Ramos (cell line): Measurements from ENCODE around the gene RAB44.

Experiments used
- in situ Hi-C: fragments of 300-500 bp; cut with MboI; formaldehyde crosslinking; loops from one replicate; pipeline ENCODE4 v1.14.3; 2022; ENCODE audit warnings: low sequenced_read_pairs; ENCODE audit not compliant: unreplicated experiment

Gene RAB44

GRCh38 chr6:36760685-36761435 lies 63.2 kb downstream of the RAB44 start:
- in situ Hi-C loops, result loop anchor here (10.0 kb wide), 1 partner anchor 444 kb away; no protein-coding TSS in a partner anchor

DNA sequence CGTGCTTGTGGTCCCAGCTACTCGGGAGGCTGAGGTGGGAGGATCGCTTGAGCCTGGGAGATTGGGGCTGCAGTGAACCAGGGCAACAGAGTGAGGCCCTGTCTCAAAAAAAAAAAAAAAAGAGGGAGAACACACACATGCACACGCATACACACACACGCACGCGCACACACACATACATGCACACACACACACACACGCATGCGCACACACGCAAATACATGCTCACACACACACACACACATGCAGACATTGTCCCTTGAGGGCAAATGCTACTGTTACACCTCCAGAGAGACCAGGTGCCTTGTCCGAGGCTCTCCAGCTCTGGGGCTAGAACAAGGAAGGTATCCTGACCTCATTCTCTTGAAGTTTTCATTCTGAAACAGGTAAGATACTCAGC lies 64.5 kb downstream of the RAB44 start:
- in situ Hi-C loops, result loop anchor here (10.0 kb wide), 1 partner anchor 443 kb away; no protein-coding TSS in a partner anchor

DNA sequence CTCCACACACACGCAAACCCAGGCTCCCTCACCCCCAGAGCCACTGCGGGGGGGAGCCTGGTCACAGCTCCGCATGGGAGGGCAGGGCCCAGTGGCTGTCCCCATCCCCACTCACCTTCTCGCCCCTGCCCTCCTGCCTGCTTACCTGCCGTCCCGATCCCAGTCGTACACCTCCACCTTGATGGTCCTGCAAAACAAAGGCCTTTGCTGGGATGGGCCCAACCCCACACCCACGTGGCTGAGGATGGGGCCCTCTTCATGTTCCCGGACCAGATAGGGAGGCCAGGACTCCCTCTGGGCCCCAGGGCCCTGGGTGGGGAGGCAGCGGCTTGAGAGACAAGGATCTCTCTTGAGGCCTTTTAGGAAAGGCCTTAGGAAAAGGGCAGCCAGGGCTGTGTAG lies 67.6 kb downstream of the RAB44 start:
- in situ Hi-C loops, result loop anchor here (10.0 kb wide), 1 partner anchor 440 kb away; no protein-coding TSS in a partner anchor

GRCh38 chr6:36765594-36766398 lies 68.2 kb downstream of the RAB44 start:
- in situ Hi-C loops, result loop anchor here (10.0 kb wide), 1 partner anchor 439 kb away; no protein-coding TSS in a partner anchor

- in situ Hi-C loops, result loop anchor here (10.0 kb wide), 1 partner anchor 438 kb away; no protein-coding TSS in a partner anchor
These were observed 68.8 kb downstream of the RAB44 start for GRCh38 chr6:36766399-36766945.

- in situ Hi-C loops, result loop anchor here (10.0 kb wide), 1 partner anchor 436 kb away; no protein-coding TSS in a partner anchor
These were observed 71.6 kb downstream of the RAB44 start for GRCh38 chr6:36769183-36769675.

- in situ Hi-C loops, result loop anchor here (10.0 kb wide), 2 partner anchors 245 to 435 kb away; no protein-coding TSS in a partner anchor
These were observed 72.3 kb downstream of the RAB44 start for GRCh38 chr6:36769676-36770499.

DNA sequence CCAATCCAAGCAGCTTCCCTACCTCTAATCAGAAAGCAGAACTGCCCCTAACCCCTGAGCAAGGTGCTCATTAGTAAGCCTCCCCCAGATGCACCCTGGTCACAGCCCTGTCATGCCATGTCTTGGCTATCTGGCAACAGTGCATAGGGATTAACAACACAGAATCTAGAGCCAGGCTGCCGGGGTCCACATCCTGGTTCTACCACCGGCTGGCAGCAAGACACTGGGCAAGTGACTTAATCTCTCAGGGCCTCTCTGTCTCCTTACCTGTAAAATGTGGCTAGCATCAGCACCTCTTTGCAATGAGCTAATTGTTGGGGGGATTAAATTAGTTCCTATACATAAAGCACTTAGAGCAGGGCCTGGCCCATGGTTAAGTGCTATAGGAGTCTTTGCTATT lies 73.5 kb downstream of the RAB44 start:
- in situ Hi-C loops, result loop anchor here (10.0 kb wide), 1 partner anchor 244 kb away; no protein-coding TSS in a partner anchor

- in situ Hi-C loops, result loop anchor here (10.0 kb wide), 1 partner anchor 242 kb away; no protein-coding TSS in a partner anchor
These were observed 74.8 kb downstream of the RAB44 start for GRCh38 chr6:36772397-36772796.

GRCh38 chr6:36774331-36774730 lies 76.7 kb downstream of the RAB44 start:
- in situ Hi-C loops, result loop anchor here (10.0 kb wide), 1 partner anchor 240 kb away; no protein-coding TSS in a partner anchor

- in situ Hi-C loops, result loop anchor here (10.0 kb wide), 1 partner anchor 239 kb away; no protein-coding TSS in a partner anchor
These were observed 78.5 kb downstream of the RAB44 start for GRCh38 chr6:36776167-36776566.

DNA sequence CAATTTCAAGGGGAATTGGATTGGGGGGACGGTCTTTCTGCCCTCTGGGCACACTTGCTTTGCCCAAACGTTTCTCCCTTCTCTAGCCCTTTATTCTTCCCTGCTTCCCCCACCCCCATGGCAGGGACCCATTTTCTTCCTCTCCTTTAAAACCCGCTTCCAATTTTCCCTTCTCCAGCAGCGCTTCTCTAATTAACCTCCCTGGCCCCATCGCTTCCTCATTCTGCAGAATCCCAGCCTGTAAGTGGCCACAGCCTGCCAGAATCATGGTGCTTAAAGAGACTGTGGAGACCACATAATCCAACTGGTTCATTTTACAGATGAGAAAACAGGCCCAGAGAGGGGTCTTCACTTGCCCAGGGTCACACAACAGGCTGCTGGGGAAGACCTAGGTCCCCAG lies 80.2 kb downstream of the RAB44 start:
- in situ Hi-C loops, result loop anchor here (10.0 kb wide), 1 partner anchor 237 kb away; no protein-coding TSS in a partner anchor

- in situ Hi-C loops, result loop anchor here (10.0 kb wide), 1 partner anchor 236 kb away; no protein-coding TSS in a partner anchor
These were observed 81.6 kb downstream of the RAB44 start for GRCh38 chr6:36779227-36779626.

GRCh38 chr6:36780442-36781177 lies 83.0 kb downstream of the RAB44 start:
- in situ Hi-C loops, result no loop called here

DNA sequence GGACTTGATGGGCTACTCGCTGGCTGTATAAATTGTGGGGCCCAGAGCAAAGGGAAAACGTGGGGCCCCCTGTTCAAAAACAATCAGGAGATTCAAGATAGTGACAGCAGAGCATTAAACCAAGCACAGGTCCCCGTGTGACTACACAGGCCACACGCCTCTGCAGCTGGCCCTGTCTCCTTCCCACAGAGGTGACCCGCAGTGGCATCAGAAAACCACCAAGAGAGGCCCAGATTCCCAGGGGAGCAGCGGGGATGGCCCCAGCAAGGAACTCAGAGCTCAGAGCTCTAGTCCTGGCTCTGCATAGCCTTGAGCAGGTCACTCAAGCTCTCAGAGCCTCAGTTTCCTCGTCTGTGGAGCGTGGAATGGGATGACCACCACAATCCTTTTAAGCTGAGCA lies 84.0 kb downstream of the RAB44 start:
- in situ Hi-C loops, result no loop called here
